Measurements from ENCODE around the gene CD247. TPM values are rescaled to one million over a fixed set of nuclear protein-coding genes. Genes with fewer than 3 reads are reported as not detected.

Gene CD247
- total RNA-seq, 1 experiment from 2014 or later = not detected

GRCh38 chr1:167447521-167448136 is 70.7 kb downstream of the CD247 start:
- Histone ChIP-seq H3K27ac (no peak overlapping the region), H3K9me3 (replicated peaks) (no peaks in the 10 kb centered on the region), H3K4me3 (no peak overlapping the region), H3K4me1 (replicated peaks) (peaks cover 7% of the 10 kb centered on the region), H3K36me3 (no peaks in the 10 kb centered on the region), H3K27me3 (replicated peaks) (no peaks in the 10 kb centered on the region; the same call in 1 of the 2 replicates)
- DNase-seq (ENCODE audit: low read depth in 1 of 2, low spot score in 2 of 2) = peak in 1 of 2 experiments; percentile 19

- no peaks in the 10 kb centered on the region for H3K9me3 ChIP-seq (replicated peaks)
- no peak for DNase-seq (ENCODE audit: low read depth in 1 of 2, low spot score in 2 of 2)
- H3K27me3 ChIP-seq (replicated peaks) = no peaks in the 10 kb centered on the region; the same call in 1 of the 2 replicates
- H3K4me1 ChIP-seq (replicated peaks) = peaks cover 7% of the 10 kb centered on the region
- H3K4me3 ChIP-seq = no peak overlapping the region
- no peak overlapping the region for H3K27ac ChIP-seq
- no peaks in the 10 kb centered on the region for H3K36me3 ChIP-seq
These were observed 71.4 kb downstream of the CD247 start for GRCh38 chr1:167446966-167447365.

- DNase-seq (ENCODE audit: low read depth in 1 of 2, low spot score in 2 of 2) = no peak
These were observed 74.6 kb downstream of the CD247 start for GRCh38 chr1:167443757-167444156.

GRCh38 chr1:167442854-167443565 is 75.3 kb downstream of the CD247 start:
- no peaks in the 10 kb centered on the region for H3K36me3 ChIP-seq
- DNase-seq (ENCODE audit: low read depth in 1 of 2, low spot score in 2 of 2) = no peak
- no peak overlapping the region for H3K4me3 ChIP-seq
- no peak overlapping the region for H3K27ac ChIP-seq
- H3K9me3 ChIP-seq (replicated peaks) = no peaks in the 10 kb centered on the region
- peaks cover 13% of the 10 kb centered on the region for H3K4me1 ChIP-seq (replicated peaks)
- peaks cover 14% of the 10 kb centered on the region; the same call in 1 of the 2 replicates for H3K27me3 ChIP-seq (replicated peaks)

More at GRCh38 chr1:167443757-167444156, 74.6 kb downstream of the CD247 start:
- H3K36me3 ChIP-seq = no peaks in the 10 kb centered on the region
- H3K9me3 ChIP-seq (replicated peaks) = no peaks in the 10 kb centered on the region
- H3K4me3 ChIP-seq = no peak overlapping the region
- H3K27me3 ChIP-seq (replicated peaks) = peaks cover 9% of the 10 kb centered on the region; the same call in 1 of the 2 replicates
- H3K4me1 ChIP-seq (replicated peaks) = peaks cover 13% of the 10 kb centered on the region
- H3K27ac ChIP-seq = no peak overlapping the region

- Histone ChIP-seq H3K27ac (no peak overlapping the region), H3K4me3 (no peak overlapping the region), H3K36me3 (no peaks in the 10 kb centered on the region), H3K9me3 (replicated peaks) (no peaks in the 10 kb centered on the region), H3K4me1 (replicated peaks) (peaks cover 10% of the 10 kb centered on the region), H3K27me3 (replicated peaks) (peaks cover 14% of the 10 kb centered on the region; the same call in 1 of the 2 replicates)
- peak; percentile 54 to 83 for DNase-seq (ENCODE audit: low read depth in 1 of 2, low spot score in 2 of 2)
These were observed 76.0 kb downstream of the CD247 start for GRCh38 chr1:167442142-167442848.

- Histone ChIP-seq H3K4me1 (replicated peaks) (peaks cover 6% of the 10 kb centered on the region), H3K4me3 (no peak overlapping the region), H3K9me3 (replicated peaks) (no peaks in the 10 kb centered on the region), H3K36me3 (no peaks in the 10 kb centered on the region), H3K27me3 (replicated peaks) (peaks cover 19% of the 10 kb centered on the region), H3K27ac (no peak overlapping the region)
- no peak for DNase-seq (ENCODE audit: low read depth in 1 of 2, low spot score in 2 of 2)
These were observed 77.1 kb downstream of the CD247 start for GRCh38 chr1:167441222-167441621.

- Histone ChIP-seq H3K4me3 (no peak overlapping the region), H3K4me1 (replicated peaks) (peaks cover 6% of the 10 kb centered on the region), H3K27ac (no peak overlapping the region), H3K36me3 (no peaks in the 10 kb centered on the region), H3K9me3 (replicated peaks) (no peaks in the 10 kb centered on the region), H3K27me3 (replicated peaks) (peaks cover 19% of the 10 kb centered on the region)
- no peak for DNase-seq (ENCODE audit: low read depth in 1 of 2, low spot score in 2 of 2)
These were observed 77.6 kb downstream of the CD247 start for GRCh38 chr1:167440776-167441175.

- Histone ChIP-seq H3K9me3 (replicated peaks) (no peaks in the 10 kb centered on the region), H3K4me3 (no peak overlapping the region), H3K27me3 (replicated peaks) (peaks cover 19% of the 10 kb centered on the region), H3K27ac (no peak overlapping the region), H3K4me1 (replicated peaks) (peaks cover 6% of the 10 kb centered on the region), H3K36me3 (no peaks in the 10 kb centered on the region)
- no peak for DNase-seq (ENCODE audit: low read depth in 1 of 2, low spot score in 2 of 2)
These were observed 78.0 kb downstream of the CD247 start for GRCh38 chr1:167440345-167440744.

GRCh38 chr1:167439301-167439988 is 78.9 kb downstream of the CD247 start:
- peak in 1 of 2 experiments; percentile 31 for DNase-seq (ENCODE audit: low read depth in 1 of 2, low spot score in 2 of 2)
- H3K4me1 ChIP-seq (replicated peaks) = peaks cover 6% of the 10 kb centered on the region
- peaks cover 19% of the 10 kb centered on the region for H3K27me3 ChIP-seq (replicated peaks)
- no peaks in the 10 kb centered on the region for H3K9me3 ChIP-seq (replicated peaks)
- H3K4me3 ChIP-seq = peak overlapping the region; percentile 25
- H3K36me3 ChIP-seq = no peaks in the 10 kb centered on the region
- no peak overlapping the region for H3K27ac ChIP-seq

- Histone ChIP-seq H3K9me3 (replicated peaks) (no peaks in the 10 kb centered on the region), H3K27ac (no peak overlapping the region), H3K36me3 (no peaks in the 10 kb centered on the region), H3K27me3 (replicated peaks) (peaks cover 19% of the 10 kb centered on the region), H3K4me3 (no peak overlapping the region), H3K4me1 (replicated peaks) (peaks cover 6% of the 10 kb centered on the region)
- no peak for DNase-seq (ENCODE audit: low read depth in 1 of 2, low spot score in 2 of 2)
These were observed 79.9 kb downstream of the CD247 start for GRCh38 chr1:167438171-167439138.

GRCh38 chr1:167435484-167435883 is 82.8 kb downstream of the CD247 start:
- no peak for DNase-seq (ENCODE audit: low read depth in 1 of 2, low spot score in 2 of 2)
- peaks cover 19% of the 10 kb centered on the region for H3K27me3 ChIP-seq (replicated peaks)
- no peaks in the 10 kb centered on the region for H3K9me3 ChIP-seq (replicated peaks)
- no peak overlapping the region for H3K27ac ChIP-seq
- no peaks in the 10 kb centered on the region for H3K36me3 ChIP-seq
- H3K4me1 ChIP-seq (replicated peaks) = peaks cover 6% of the 10 kb centered on the region
- no peak overlapping the region for H3K4me3 ChIP-seq

- no peak for DNase-seq (ENCODE audit: low read depth in 1 of 2, low spot score in 2 of 2)
- Histone ChIP-seq H3K4me1 (replicated peaks) (peaks cover 3% of the 10 kb centered on the region), H3K27ac (no peak overlapping the region), H3K4me3 (no peak overlapping the region), H3K36me3 (no peaks in the 10 kb centered on the region), H3K27me3 (replicated peaks) (peaks cover 12% of the 10 kb centered on the region), H3K9me3 (replicated peaks) (no peaks in the 10 kb centered on the region)
These were observed 84.0 kb downstream of the CD247 start for GRCh38 chr1:167434306-167434705.

GRCh38 chr1:167433884-167434283 is 84.4 kb downstream of the CD247 start:
- Histone ChIP-seq H3K9me3 (replicated peaks) (no peaks in the 10 kb centered on the region), H3K4me3 (no peak overlapping the region), H3K4me1 (replicated peaks) (no peaks in the 10 kb centered on the region), H3K27ac (no peak overlapping the region), H3K36me3 (no peaks in the 10 kb centered on the region), H3K27me3 (replicated peaks) (peaks cover 12% of the 10 kb centered on the region)
- no peak for DNase-seq (ENCODE audit: low read depth in 1 of 2, low spot score in 2 of 2)

All from SJSA1 (cell line).